K562 (cell line): Measurements from ENCODE around the gene ZNF768. TPM values are rescaled to one million over a fixed set of nuclear protein-coding genes. Genes with fewer than 3 reads are reported as not detected.

Experiments used
- ATAC-seq: fragments of 200-7000 bp; cut with Tn5 transposase; 3 replicates; pipeline ENCODE4 v1.9.1; 2020; ENCODE audit warnings: moderate library complexity
- BruUV-seq: library from RNA; stranded (reverse); fragments of 400-500 nt; replicated peaks from 2 replicates; lab custom pipeline; 2021; lab: Mats Ljungman, UMichigan
- CTCF ChIA-PET: fragments of 300-600 bp; formaldehyde crosslinking; extraction: SDS; loops from one replicate; lab custom pipeline; 2021; ENCODE audit warnings: low intra/inter-chr PET ratio; lab: Yijun Ruan, JAX
- POLR2A ChIA-PET: fragments of 300-600, 350-650 bp; sonication (Branson Sonifier 250); formaldehyde crosslinking; extraction: SDS; loops from one replicate; lab custom pipeline; 2021; ENCODE audit warnings: antibody characterized with exemption, inconsistent platforms; lab: Yijun Ruan, JAX
- DNase-seq, 4 experiments: peaks; one replicate each; pipeline versions ENCODE4 v3.0.0 to v3.0.0-alpha.2; 2011 to 2018; ENCODE audit warnings: low spot score in 3 of 4, mixed read lengths in 3 of 4; ENCODE audit errors: extremely low read depth in 1 of 4
- FAIRE-seq: peaks from 2 replicates; lab custom pipeline; 2011; peaks lifted over from hg19 to GRCh38; lab: Jason Lieb, UNC
- H2AFZ ChIP-seq: 2 replicates; pipeline ENCODE4 v1.6.0; 2011; ENCODE audit warnings: low read depth, low read length, control low read depth, inconsistent platforms
- H3K27ac ChIP-seq: fragments of 200-600 bp; 3 replicates; pipeline ENCODE4 v1.8.0; 2011; ENCODE audit warnings: low read depth, mild to moderate bottlenecking, control low read depth, inconsistent platforms, low read length, moderate library complexity, mixed read lengths; ENCODE audit errors: extremely low read depth
- H3K27me3 ChIP-seq, 2 experiments: fragments of 300-600 bp in 1 of 2; 2 replicates in 1 of 2; 3 replicates in 1 of 2; pipeline versions ENCODE4 v1.6.0 to v1.8.0; 2011; ENCODE audit warnings: inconsistent platforms in 2 of 2, low read length in 2 of 2, mild to moderate bottlenecking in 1 of 2, mixed read lengths in 1 of 2, moderate library complexity in 1 of 2; ENCODE audit not compliant: control insufficient read depth in 2 of 2, insufficient read depth in 2 of 2
- H3K36me3 ChIP-seq: fragments of 300-600 bp; 3 replicates; pipeline ENCODE4 v1.8.0; 2011; ENCODE audit warnings: mild to moderate bottlenecking, low read length, inconsistent platforms; ENCODE audit not compliant: control insufficient read depth, insufficient read depth
- H3K4me1 ChIP-seq, 2 experiments: fragments of 200-600 bp in 1 of 2; replicated peaks in 1 of 2; 2 replicates in 1 of 2; 3 replicates in 1 of 2; pipeline versions ENCODE4 v1.5.1 to v1.8.0; 2011; ENCODE audit warnings: inconsistent platforms in 2 of 2, low read length in 2 of 2, mild to moderate bottlenecking in 1 of 2, mixed read lengths in 1 of 2, moderate library complexity in 1 of 2; ENCODE audit not compliant: control insufficient read depth in 2 of 2, insufficient read depth in 2 of 2
- H3K4me2 ChIP-seq: 2 replicates; pipeline ENCODE4 v1.6.1; 2011; ENCODE audit warnings: low read length, control low read depth, inconsistent platforms, mixed read lengths; ENCODE audit not compliant: insufficient read depth
- H3K4me3 ChIP-seq: fragments of 200-600 bp; sonication (generic), shearing (Covaris generic); 2 replicates; pipeline ENCODE4 v1.5.1; 2016; ENCODE audit warnings: control low read depth, inconsistent platforms
- H3K79me2 ChIP-seq: fragments of 200-600 bp; 3 replicates; pipeline ENCODE4 v1.8.0; 2011; ENCODE audit warnings: low read length, inconsistent platforms; ENCODE audit not compliant: control insufficient read depth, insufficient read depth
- H3K9ac ChIP-seq, 2 experiments: 2 replicates each; pipeline versions ENCODE4 v1.6.0 to v1.6.1; 2011; ENCODE audit warnings: low read depth in 2 of 2, low read length in 2 of 2, control low read depth in 1 of 2, inconsistent platforms in 1 of 2, mild to moderate bottlenecking in 1 of 2, mixed read lengths in 1 of 2; ENCODE audit not compliant: insufficient read depth in 1 of 2
- H3K9me1 ChIP-seq: one replicate; pipeline ENCODE4 v1.6.0; 2011; ENCODE audit warnings: inconsistent platforms, mild to moderate bottlenecking, low read length, moderate library complexity; ENCODE audit not compliant: control insufficient read depth, insufficient read depth
- H3K9me3 ChIP-seq: replicated peaks from 2 replicates; pipeline ENCODE4 v1.5.1; 2011; ENCODE audit warnings: low read depth, low read length, inconsistent platforms; ENCODE audit not compliant: control insufficient read depth, insufficient read depth
- H4K20me1 ChIP-seq: replicated peaks from 2 replicates; pipeline ENCODE4 v1.6.1; 2011; ENCODE audit warnings: low read length, inconsistent platforms, mixed read lengths; ENCODE audit not compliant: control insufficient read depth, insufficient read depth
- CREM ChIP-seq: IDR thresholded peaks from 2 replicates; pipeline ENCODE4 v1.6.1; 2014; ENCODE audit warnings: antibody characterized with exemption, low read depth
- SMC3 ChIP-seq: conservative IDR thresholded peaks from 2 replicates; pipeline ENCODE4 v1.6.1; 2011; ENCODE audit warnings: low read depth, low read length, improper control_type of control experiment; ENCODE audit not compliant: insufficient read depth
- ZNF431 ChIP-seq: sonication (generic); formaldehyde crosslinking; IDR thresholded peaks from 2 replicates; pipeline ENCODE4 v1.8.0; 2022; ENCODE audit warnings: mild to moderate bottlenecking, missing genetic modification reagents
- WGBS: fragments of 100-300 bp; shearing (Covaris generic); methylation state at CpG from one replicate; pipeline ENCODE4 v1.1.6; 2016; ENCODE audit warnings: low coverage, mixed read lengths; ENCODE audit not compliant: insufficient coverage; ENCODE audit errors: missing lambda C conversion rate; 5-methylcytosine and 5-hydroxymethylcytosine counted together
- in situ Hi-C: fragments of 300-500 bp; cut with MboI; formaldehyde crosslinking; loops from 4 replicates; pipeline ENCODE4 v1.15.0; 2018; ENCODE audit warnings: inconsistent platforms, mixed read lengths
- intact Hi-C: fragments of 100-400 bp; cut with micrococcal nuclease; formaldehyde crosslinking; loops from 2 replicates; pipeline ENCODE4 v1.14.2; 2022
- polyA plus RNA-seq, 8 experiments: library from polyadenylated mRNA; depleted of rRNA in 4 of 8; stranded (reverse) in 5 of 8; unstranded in 3 of 8; fragments of >200 nt; fragmentation: Nextera tagmentation in 2 of 8; fragmentation: Illumina TruSeq in 1 of 8; extraction: Ambion mirVana in 2 of 8; extraction: Trizol in 1 of 8; gene quantifications; 2 replicates each; pipeline versions ENCODE4 v1.2.1 to v1.2.3, GENCODE V29; 2011 to 2014; ENCODE audit warnings: inconsistent platforms in 1 of 8, missing spikeins in 1 of 8
- total RNA-seq, 7 experiments: library from RNA; depleted of rRNA in 6 of 7; stranded (reverse); fragments of >200 nt in 6 of 7; fragmentation: Illumina TruSeq in 2 of 7; extraction: Trizol in 2 of 7; gene quantifications; 2 replicates each; pipeline versions ENCODE4 v1.2.1 to v1.2.3, GENCODE V29; 2011 to 2021; ENCODE audit warnings: low replicate concordance in 1 of 7
- TF ChIP-seq, protein P1 (sequence below): sonication (generic); formaldehyde crosslinking; IDR thresholded peaks from 2 replicates; pipeline ENCODE4 v1.8.0; 2022; ENCODE audit warnings: mild to moderate bottlenecking, missing genetic modification reagents
- TF ChIP-seq, protein P2 (sequence below): fragments of 450-650 bp; IDR thresholded peaks from 2 replicates; pipeline ENCODE4 v1.6.1; 2018; ENCODE audit not compliant: partially characterized antibody
- TF ChIP-seq, protein P3 (sequence below): sonication (generic); formaldehyde crosslinking; IDR thresholded peaks from 2 replicates; pipeline ENCODE4 v1.8.0; 2022; ENCODE audit warnings: mild to moderate bottlenecking, missing genetic modification reagents

Gene ZNF768
- total and polyA plus RNA-seq, 9 of the 15 experiments (the other 6 are each of a cell fraction or from before 2014, with no cell fraction given) = 0.13 to 50.7 (median 26.9) TPM

DNA sequence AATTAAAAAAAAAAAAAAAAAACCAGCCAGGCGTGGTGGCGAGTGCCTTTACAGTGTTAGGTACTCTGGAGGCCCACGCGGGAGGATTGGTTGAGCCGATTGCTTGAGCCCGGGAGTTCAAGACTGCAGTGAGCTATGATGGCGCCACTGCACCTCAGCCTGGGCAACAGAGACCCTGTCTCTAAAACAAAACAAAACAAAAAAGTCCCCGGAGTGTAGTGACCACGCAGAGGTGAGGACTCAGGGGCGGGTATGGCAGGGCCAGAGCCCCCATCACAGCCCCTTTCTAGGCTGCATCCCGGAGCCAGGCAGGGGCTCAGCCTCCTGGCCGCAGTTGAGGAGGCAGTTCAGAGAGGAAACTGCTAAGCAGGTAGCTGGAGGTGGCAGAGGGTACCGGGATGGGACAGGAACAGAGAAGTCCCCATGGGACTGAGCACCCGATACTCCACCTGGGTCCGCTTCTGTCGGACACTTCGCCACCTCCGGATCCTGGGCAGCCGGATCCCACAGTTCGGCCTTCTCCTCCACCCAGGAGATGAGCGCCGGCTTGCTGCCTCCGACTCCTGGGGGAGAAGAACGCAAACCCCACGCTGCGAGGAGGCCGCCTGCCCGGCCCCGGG, 7.5 kb upstream of the ZNF768 start (continued):
- TF ChIP-seq, protein P1, sequence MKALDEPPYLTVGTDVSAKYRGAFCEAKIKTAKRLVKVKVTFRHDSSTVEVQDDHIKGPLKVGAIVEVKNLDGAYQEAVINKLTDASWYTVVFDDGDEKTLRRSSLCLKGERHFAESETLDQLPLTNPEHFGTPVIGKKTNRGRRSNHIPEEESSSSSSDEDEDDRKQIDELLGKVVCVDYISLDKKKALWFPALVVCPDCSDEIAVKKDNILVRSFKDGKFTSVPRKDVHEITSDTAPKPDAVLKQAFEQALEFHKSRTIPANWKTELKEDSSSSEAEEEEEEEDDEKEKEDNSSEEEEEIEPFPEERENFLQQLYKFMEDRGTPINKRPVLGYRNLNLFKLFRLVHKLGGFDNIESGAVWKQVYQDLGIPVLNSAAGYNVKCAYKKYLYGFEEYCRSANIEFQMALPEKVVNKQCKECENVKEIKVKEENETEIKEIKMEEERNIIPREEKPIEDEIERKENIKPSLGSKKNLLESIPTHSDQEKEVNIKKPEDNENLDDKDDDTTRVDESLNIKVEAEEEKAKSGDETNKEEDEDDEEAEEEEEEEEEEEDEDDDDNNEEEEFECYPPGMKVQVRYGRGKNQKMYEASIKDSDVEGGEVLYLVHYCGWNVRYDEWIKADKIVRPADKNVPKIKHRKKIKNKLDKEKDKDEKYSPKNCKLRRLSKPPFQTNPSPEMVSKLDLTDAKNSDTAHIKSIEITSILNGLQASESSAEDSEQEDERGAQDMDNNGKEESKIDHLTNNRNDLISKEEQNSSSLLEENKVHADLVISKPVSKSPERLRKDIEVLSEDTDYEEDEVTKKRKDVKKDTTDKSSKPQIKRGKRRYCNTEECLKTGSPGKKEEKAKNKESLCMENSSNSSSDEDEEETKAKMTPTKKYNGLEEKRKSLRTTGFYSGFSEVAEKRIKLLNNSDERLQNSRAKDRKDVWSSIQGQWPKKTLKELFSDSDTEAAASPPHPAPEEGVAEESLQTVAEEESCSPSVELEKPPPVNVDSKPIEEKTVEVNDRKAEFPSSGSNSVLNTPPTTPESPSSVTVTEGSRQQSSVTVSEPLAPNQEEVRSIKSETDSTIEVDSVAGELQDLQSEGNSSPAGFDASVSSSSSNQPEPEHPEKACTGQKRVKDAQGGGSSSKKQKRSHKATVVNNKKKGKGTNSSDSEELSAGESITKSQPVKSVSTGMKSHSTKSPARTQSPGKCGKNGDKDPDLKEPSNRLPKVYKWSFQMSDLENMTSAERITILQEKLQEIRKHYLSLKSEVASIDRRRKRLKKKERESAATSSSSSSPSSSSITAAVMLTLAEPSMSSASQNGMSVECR (CRISPR knock-in tag) = no peak
- TF ChIP-seq SMC3 = no peak

DNA sequence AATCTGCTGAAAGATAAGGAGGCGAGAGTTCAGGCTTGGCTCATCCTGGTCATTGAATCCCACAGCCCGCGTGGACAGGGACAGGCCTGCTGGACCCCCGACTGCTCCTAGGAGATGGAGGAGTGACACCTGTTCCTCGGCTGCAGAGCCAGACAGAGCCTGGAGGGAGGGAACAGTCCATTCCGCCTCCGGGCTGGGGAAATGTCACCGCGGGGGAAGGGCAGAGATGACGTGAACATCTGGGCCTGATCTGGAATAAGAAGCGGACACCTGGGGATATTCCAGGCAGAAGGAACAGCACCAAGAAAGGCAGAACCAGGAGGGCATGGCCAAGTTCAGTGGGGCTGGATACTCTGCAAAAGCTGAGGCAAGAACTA, 6.8 kb upstream of the ZNF768 start:
- Histone ChIP-seq H4K20me1 (no peaks in the 10 kb centered on the region), H3K9ac (peak overlapping the region; percentile 80 to 91; a peak in 3 of 4 replicates), H3K27ac (no peak overlapping the region), H3K9me3 (no peaks in the 10 kb centered on the region), H3K27me3 (no peaks in the 10 kb centered on the region), H3K4me1 (peaks cover 15 to 58% of the 10 kb centered on the region in 2 experiments; a peak in 4 of 5 replicates), H3K4me3 (no peak overlapping the region), H2AFZ (no peak overlapping the region), H3K4me2 (peak overlapping the region; percentile 39), H3K36me3 (no peaks in the 10 kb centered on the region; the same call in 2 of the 3 replicates), H3K9me1 (no peaks in the 10 kb centered on the region), H3K79me2 (peaks cover 36% of the 10 kb centered on the region)
- in situ Hi-C loops = no loop called here
- TF ChIP-seq, protein P2, sequence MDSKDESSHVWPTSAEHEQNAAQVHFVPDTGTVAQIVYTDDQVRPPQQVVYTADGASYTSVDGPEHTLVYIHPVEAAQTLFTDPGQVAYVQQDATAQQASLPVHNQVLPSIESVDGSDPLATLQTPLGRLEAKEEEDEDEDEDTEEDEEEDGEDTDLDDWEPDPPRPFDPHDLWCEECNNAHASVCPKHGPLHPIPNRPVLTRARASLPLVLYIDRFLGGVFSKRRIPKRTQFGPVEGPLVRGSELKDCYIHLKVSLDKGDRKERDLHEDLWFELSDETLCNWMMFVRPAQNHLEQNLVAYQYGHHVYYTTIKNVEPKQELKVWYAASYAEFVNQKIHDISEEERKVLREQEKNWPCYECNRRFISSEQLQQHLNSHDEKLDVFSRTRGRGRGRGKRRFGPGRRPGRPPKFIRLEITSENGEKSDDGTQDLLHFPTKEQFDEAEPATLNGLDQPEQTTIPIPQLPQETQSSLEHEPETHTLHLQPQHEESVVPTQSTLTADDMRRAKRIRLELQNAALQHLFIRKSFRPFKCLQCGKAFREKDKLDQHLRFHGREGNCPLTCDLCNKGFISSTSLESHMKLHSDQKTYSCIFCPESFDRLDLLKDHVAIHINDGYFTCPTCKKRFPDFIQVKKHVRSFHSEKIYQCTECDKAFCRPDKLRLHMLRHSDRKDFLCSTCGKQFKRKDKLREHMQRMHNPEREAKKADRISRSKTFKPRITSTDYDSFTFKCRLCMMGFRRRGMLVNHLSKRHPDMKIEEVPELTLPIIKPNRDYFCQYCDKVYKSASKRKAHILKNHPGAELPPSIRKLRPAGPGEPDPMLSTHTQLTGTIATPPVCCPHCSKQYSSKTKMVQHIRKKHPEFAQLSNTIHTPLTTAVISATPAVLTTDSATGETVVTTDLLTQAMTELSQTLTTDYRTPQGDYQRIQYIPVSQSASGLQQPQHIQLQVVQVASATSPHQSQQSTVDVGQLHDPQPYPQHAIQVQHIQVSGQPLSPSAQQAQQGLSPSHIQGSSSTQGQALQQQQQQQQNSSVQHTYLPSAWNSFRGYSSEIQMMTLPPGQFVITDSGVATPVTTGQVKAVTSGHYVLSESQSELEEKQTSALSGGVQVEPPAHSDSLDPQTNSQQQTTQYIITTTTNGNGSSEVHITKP = peak; percentile 36
- TF ChIP-seq ZNF431 (CRISPR knock-in tag) (no peak), CREM (peak; percentile 38)
- TF ChIP-seq, protein P3, sequence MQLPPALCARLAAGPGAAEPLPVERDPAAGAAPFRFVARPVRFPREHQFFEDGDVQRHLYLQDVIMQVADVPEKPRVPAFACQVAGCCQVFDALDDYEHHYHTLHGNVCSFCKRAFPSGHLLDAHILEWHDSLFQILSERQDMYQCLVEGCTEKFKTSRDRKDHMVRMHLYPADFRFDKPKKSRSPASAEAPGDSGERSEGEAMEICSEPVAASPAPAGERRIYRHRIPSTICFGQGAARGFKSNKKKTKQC (CRISPR knock-in tag) = no peak
- WGBS = 72% methylated on average over 7 of the region's 11 CpGs
- DNase-seq = no peak
- intact Hi-C loops = loop anchor here (10.0 kb wide), 1 partner anchor 162 kb away; the partner anchor contains the start of gene SRCAP
- no TSS peak for BruUV-seq
- ChIA-PET CTCF (interaction anchor here (0.8 kb wide), 1 partner anchor 96 kb away, joined by 3 read pairs; no protein-coding TSS in a partner anchor), POLR2A (interaction anchor here (0.5 to 4.0 kb wide), 2 partner anchors 18 to 25 kb away, joined by 3 to 31 read pairs; partner anchors contain the start of gene ZNF764)
- no peak for ATAC-seq
- FAIRE-seq = no peak
